AG04449 (cell line): ENCODE data around the gene FBXO8.
"Not testable (repeated sequence)": the region's sequence is repeated elsewhere in the genome, so short reads cannot be mapped to it uniquely, and the experiment has no call there.

Experiments
- CTCF ChIA-PET: fragments of 350-600 bp; formaldehyde crosslinking; extraction: SDS; loops from one replicate; lab custom pipeline; 2021; ENCODE audit warnings: antibody characterized with exemption; lab: Yijun Ruan, JAX
- POLR2A ChIA-PET: fragments of 400-600, 350-600 bp; formaldehyde crosslinking; extraction: SDS; loops from one replicate; lab custom pipeline; 2020; ENCODE audit warnings: antibody characterized with exemption, inconsistent platforms; lab: Yijun Ruan, JAX
- DNase-seq: peaks from one replicate; pipeline ENCODE4 v3.0.0-alpha.2; 2010; ENCODE audit warnings: low read depth, low spot score
- H3K4me3 ChIP-seq: 2 replicates; pipeline ENCODE4 v1.5.1; 2011; ENCODE audit warnings: low read depth, mild to moderate bottlenecking, control low read depth, low read length
- CTCF ChIP-seq: IDR thresholded peaks from one replicate; pipeline ENCODE4 v1.5.1; 2011; ENCODE audit warnings: mild to moderate bottlenecking, moderate library complexity, low read length, control low read depth, inconsistent platforms; ENCODE audit not compliant: insufficient read depth; ENCODE audit errors: missing control alignments

Gene FBXO8

GRCh38 chr4:174312993-174313392, 29.5 kb upstream of the FBXO8 start:
- POLR2A ChIA-PET, result no interaction called here
- no peak for TF ChIP-seq CTCF
- CTCF ChIA-PET, result no interaction called here

GRCh38 chr4:174307694-174308093, 24.2 kb upstream of the FBXO8 start:
- POLR2A ChIA-PET, result no interaction called here
- TF ChIP-seq CTCF, result no peak
- H3K4me3 ChIP-seq, result no peak overlapping the region
- DNase-seq, result no peak
- CTCF ChIA-PET, result no interaction called here

More at GRCh38 chr4:174312993-174313392, 29.5 kb upstream of the FBXO8 start:
- H3K4me3 ChIP-seq, result no peak overlapping the region
- DNase-seq, result no peak

- H3K4me3 ChIP-seq, result no peak overlapping the region
- TF ChIP-seq CTCF, result no peak
- POLR2A ChIA-PET, result no interaction called here
- no peak for DNase-seq
- CTCF ChIA-PET, result no interaction called here
Observed at GRCh38 chr4:174305961-174306360, 22.5 kb upstream of the FBXO8 start.

GRCh38 chr4:174304664-174305063, 21.2 kb upstream of the FBXO8 start:
- no peak for DNase-seq
- ChIA-PET POLR2A (no interaction called here), CTCF (interaction anchor here (0.9 kb wide), 1 partner anchor 14 kb away, joined by 3 read pairs; no protein-coding TSS in a partner anchor)
- H3K4me3 ChIP-seq, result no peak overlapping the region
- no peak for TF ChIP-seq CTCF

GRCh38 chr4:174303687-174304086, 20.2 kb upstream of the FBXO8 start:
- DNase-seq, result no peak
- TF ChIP-seq CTCF, result no peak
- H3K4me3 ChIP-seq, result no peak overlapping the region
- POLR2A ChIA-PET, result interaction anchor here (0.7 kb wide), 1 partner anchor 1637 kb away, joined by 3 read pairs; no protein-coding TSS in a partner anchor
- CTCF ChIA-PET, result interaction anchor here (1.4 to 1.9 kb wide), 3 partner anchors 11 to 81 kb away, joined by 3 to 7 read pairs (median 4); no protein-coding TSS in a partner anchor

- POLR2A ChIA-PET, H3K4me3 ChIP-seq, CTCF ChIA-PET, DNase-seq: not testable (repeated sequence)
Observed at GRCh38 chr4:174295142-174295541, 11.7 kb upstream of the FBXO8 start.

GRCh38 chr4:174294641-174295040, 11.2 kb upstream of the FBXO8 start:
- H3K4me3 ChIP-seq, DNase-seq, CTCF ChIA-PET, POLR2A ChIA-PET: not testable (repeated sequence)
